HepG2 (cell line): Measurements from ENCODE around the gene TMEM222. TPM values are rescaled to one million over a fixed set of nuclear protein-coding genes. Genes with fewer than 3 reads are reported as not detected.

Experiments used
- ATF7-NPFF ChIP-seq: sonication (generic); formaldehyde crosslinking; IDR thresholded peaks from 2 replicates; pipeline ENCODE4 v1.8.1; 2023; ENCODE audit warnings: mild to moderate bottlenecking, low read depth, missing genetic modification reagents, moderate library complexity
- HNF4A ChIP-seq: sonication (generic); formaldehyde crosslinking; IDR thresholded peaks from 2 replicates; pipeline ENCODE4 v1.4.0; 2020; ENCODE audit warnings: missing genetic modification reagents
- KLF16 ChIP-seq, 2 experiments: sonication (generic) in 1 of 2; formaldehyde crosslinking in 1 of 2; IDR thresholded peaks; 2 replicates each; pipeline versions ENCODE4 v1.6.1 to v1.8.0; 2016 to 2023; ENCODE audit warnings: missing genetic modification reagents in 2 of 2, missing compliant biosample characterization in 1 of 2
- MAFK ChIP-seq, 2 experiments: IDR thresholded peaks in 1 of 2; conservative IDR thresholded peaks in 1 of 2; 2 replicates each; pipeline ENCODE4 v1.6.1; 2011; ENCODE audit warnings: improper control_type of control experiment in 2 of 2, low read length in 2 of 2
- MAZ ChIP-seq, 2 experiments: sonication (generic) in 1 of 2; formaldehyde crosslinking in 1 of 2; IDR thresholded peaks; 2 replicates each; pipeline versions ENCODE4 v1.5.0 to v1.6.1; 2012 to 2020; ENCODE audit warnings: low read depth in 2 of 2, mild to moderate bottlenecking in 2 of 2, borderline replicate concordance in 1 of 2, improper control_type of control experiment in 1 of 2, low read length in 1 of 2, missing genetic modification reagents in 1 of 2, moderate library complexity in 1 of 2
- MYC ChIP-seq: sonication (generic); formaldehyde crosslinking; IDR thresholded peaks from 2 replicates; pipeline ENCODE4 v1.9.0; 2021; ENCODE audit warnings: missing genetic modification reagents, borderline replicate concordance
- POLR2A ChIP-seq, 2 experiments: IDR thresholded peaks; 2 replicates each; pipeline ENCODE4 v1.6.1; 2011; ENCODE audit warnings: low read depth in 2 of 2, low read length in 2 of 2, mild to moderate bottlenecking in 1 of 2, moderate library complexity in 1 of 2; ENCODE audit not compliant: insufficient read depth in 1 of 2
- POLR2G ChIP-seq: fragments of 200-400 bp; formaldehyde crosslinking; IDR thresholded peaks from 2 replicates; pipeline ENCODE4 v1.6.1; 2018; ENCODE audit warnings: mild to moderate bottlenecking, low read depth, low read length, moderate library complexity
- TBX3 ChIP-seq: fragments of 450-650 bp; IDR thresholded peaks from 2 replicates; pipeline ENCODE4 v1.6.1; 2017; ENCODE audit warnings: antibody characterized with exemption, mild to moderate bottlenecking, inconsistent platforms, borderline replicate concordance
- TOE1 ChIP-seq: sonication (generic); formaldehyde crosslinking; IDR thresholded peaks from 2 replicates; pipeline ENCODE4 v1.4.0; 2020; ENCODE audit warnings: mild to moderate bottlenecking, missing genetic modification reagents
- YY1 ChIP-seq: IDR thresholded peaks from 2 replicates; pipeline ENCODE4 v1.6.1; 2011; ENCODE audit warnings: low read length, low read depth, moderate library complexity, mild to moderate bottlenecking; ENCODE audit not compliant: insufficient read depth, insufficient replicate concordance
- ZFX ChIP-seq: sonication (generic); formaldehyde crosslinking; IDR thresholded peaks from 2 replicates; pipeline ENCODE4 v1.4.0; 2020; ENCODE audit warnings: mild to moderate bottlenecking, low read depth, missing genetic modification reagents, moderate library complexity
- ZFY ChIP-seq: sonication (generic); formaldehyde crosslinking; IDR thresholded peaks from 2 replicates; pipeline ENCODE4 v1.4.0; 2020; ENCODE audit warnings: missing genetic modification reagents
- ZNF24 ChIP-seq: fragments of 450-650 bp; IDR thresholded peaks from 2 replicates; pipeline ENCODE4 v1.6.1; 2017; ENCODE audit warnings: antibody characterized with exemption, mild to moderate bottlenecking
- ZNF446 ChIP-seq: sonication (generic); formaldehyde crosslinking; IDR thresholded peaks from 2 replicates; pipeline ENCODE4 v1.5.0; 2020; ENCODE audit warnings: mild to moderate bottlenecking, missing genetic modification reagents
- ZNF510 ChIP-seq: sonication (generic); formaldehyde crosslinking; IDR thresholded peaks from 2 replicates; pipeline ENCODE4 v1.4.0; 2020; ENCODE audit warnings: low read depth, mild to moderate bottlenecking, missing genetic modification reagents
- ZNF563 ChIP-seq: sonication (generic); formaldehyde crosslinking; IDR thresholded peaks from 2 replicates; pipeline ENCODE4 v1.8.0; 2022; ENCODE audit warnings: mild to moderate bottlenecking, moderate library complexity, missing genetic modification reagents
- ZNF574 ChIP-seq: sonication (generic); formaldehyde crosslinking; IDR thresholded peaks from 2 replicates; pipeline ENCODE4 v1.4.0; 2020; ENCODE audit warnings: missing genetic modification reagents
- ZNF749 ChIP-seq: sonication (generic); formaldehyde crosslinking; IDR thresholded peaks from 2 replicates; pipeline ENCODE4 v1.8.0; 2022; ENCODE audit warnings: mild to moderate bottlenecking, missing genetic modification reagents, moderate library complexity, borderline replicate concordance
- ZZZ3 ChIP-seq: sonication (generic); formaldehyde crosslinking; IDR thresholded peaks from 2 replicates; pipeline ENCODE4 v1.4.0; 2020; ENCODE audit warnings: missing genetic modification reagents, mild to moderate bottlenecking, borderline replicate concordance
- polyA plus RNA-seq, 8 experiments: library from polyadenylated mRNA; depleted of rRNA in 3 of 8; stranded (reverse) in 7 of 8; unstranded in 1 of 8; fragments of >200 nt; fragmentation: Illumina TruSeq in 4 of 8; extraction: Trizol in 4 of 8; gene quantifications; 2 replicates each; pipeline versions ENCODE4 v1.2.1 to v1.2.3, GENCODE V29; 2011 to 2016; ENCODE audit warnings: low read depth in 4 of 8, missing spikeins in 1 of 8, mixed read lengths in 1 of 8; ENCODE audit not compliant: insufficient read depth in 1 of 8
- total RNA-seq, 5 experiments: library from RNA; depleted of rRNA; stranded (reverse); fragments of >200 nt; fragmentation: Illumina TruSeq; extraction: Trizol; gene quantifications; 2 replicates each; pipeline ENCODE4 v1.2.3, GENCODE V29; 2016; ENCODE audit warnings: low read depth in 1 of 5
- TF ChIP-seq, protein P1 (sequence below): sonication (generic); formaldehyde crosslinking; IDR thresholded peaks from 2 replicates; pipeline ENCODE4 v1.4.0; 2020; ENCODE audit warnings: missing genetic modification reagents, mild to moderate bottlenecking, borderline replicate concordance

Gene TMEM222
- total and polyA plus RNA-seq, 2 of the 13 experiments (the other 11 are each of a cell fraction or from before 2014, with no cell fraction given), result 22.7 to 29.6 TPM

- peak; percentile 28; the same call in 1 of the 2 replicates for TF ChIP-seq ZNF574 (CRISPR knock-in tag)
- peak; percentile 49 for TF ChIP-seq YY1
- TF ChIP-seq ZFX, result peak; percentile 25
- TF ChIP-seq ZNF749 (CRISPR knock-in tag), result no peak
- no peak for TF ChIP-seq TBX3
- peak; percentile 28; the same call in 1 of the 2 replicates for TF ChIP-seq MAZ (IDR thresholded peaks at IDR 0.05; ENCODE audit: borderline replicate concordance, low read depth, low read length)
- no peak for TF ChIP-seq MAZ (CRISPR knock-in tag; IDR thresholded peaks at IDR 0.05; ENCODE audit: low read depth)
- no peak for TF ChIP-seq KLF16 (CRISPR knock-in tag; IDR thresholded peaks at IDR 0.05)
- TF ChIP-seq ZNF510 (CRISPR knock-in tag), result no peak
- TF ChIP-seq ZZZ3 (CRISPR knock-in tag), result no peak
- TF ChIP-seq HNF4A (CRISPR knock-in tag), result no peak
- 0 out of 2 replicates have a peak, but pooled peaks have one; percentile 4 for TF ChIP-seq ZFY (CRISPR knock-in tag)
- no peak for TF ChIP-seq MAFK (conservative IDR thresholded peaks at IDR 0.05 in 1 of 2, IDR thresholded peaks at IDR 0.05 in 1 of 2; ENCODE audit: low read length in 2 of 2)
- TF ChIP-seq MYC (CRISPR knock-in tag), result 0 out of 2 replicates have a peak, but pooled peaks have one; percentile 31
- no peak for TF ChIP-seq ZNF446
- 0 out of 2 replicates have a peak, but pooled peaks have one; percentile 21 for TF ChIP-seq ATF7-NPFF (CRISPR knock-in tag)
- TF ChIP-seq ZNF24, result no peak
- TF ChIP-seq POLR2G, result 0 out of 2 replicates have a peak, but pooled peaks have one; percentile 17
- no peak for TF ChIP-seq TOE1 (CRISPR knock-in tag)
- TF ChIP-seq ZNF563 (CRISPR knock-in tag), result peak; percentile 60
- TF ChIP-seq, protein P1, sequence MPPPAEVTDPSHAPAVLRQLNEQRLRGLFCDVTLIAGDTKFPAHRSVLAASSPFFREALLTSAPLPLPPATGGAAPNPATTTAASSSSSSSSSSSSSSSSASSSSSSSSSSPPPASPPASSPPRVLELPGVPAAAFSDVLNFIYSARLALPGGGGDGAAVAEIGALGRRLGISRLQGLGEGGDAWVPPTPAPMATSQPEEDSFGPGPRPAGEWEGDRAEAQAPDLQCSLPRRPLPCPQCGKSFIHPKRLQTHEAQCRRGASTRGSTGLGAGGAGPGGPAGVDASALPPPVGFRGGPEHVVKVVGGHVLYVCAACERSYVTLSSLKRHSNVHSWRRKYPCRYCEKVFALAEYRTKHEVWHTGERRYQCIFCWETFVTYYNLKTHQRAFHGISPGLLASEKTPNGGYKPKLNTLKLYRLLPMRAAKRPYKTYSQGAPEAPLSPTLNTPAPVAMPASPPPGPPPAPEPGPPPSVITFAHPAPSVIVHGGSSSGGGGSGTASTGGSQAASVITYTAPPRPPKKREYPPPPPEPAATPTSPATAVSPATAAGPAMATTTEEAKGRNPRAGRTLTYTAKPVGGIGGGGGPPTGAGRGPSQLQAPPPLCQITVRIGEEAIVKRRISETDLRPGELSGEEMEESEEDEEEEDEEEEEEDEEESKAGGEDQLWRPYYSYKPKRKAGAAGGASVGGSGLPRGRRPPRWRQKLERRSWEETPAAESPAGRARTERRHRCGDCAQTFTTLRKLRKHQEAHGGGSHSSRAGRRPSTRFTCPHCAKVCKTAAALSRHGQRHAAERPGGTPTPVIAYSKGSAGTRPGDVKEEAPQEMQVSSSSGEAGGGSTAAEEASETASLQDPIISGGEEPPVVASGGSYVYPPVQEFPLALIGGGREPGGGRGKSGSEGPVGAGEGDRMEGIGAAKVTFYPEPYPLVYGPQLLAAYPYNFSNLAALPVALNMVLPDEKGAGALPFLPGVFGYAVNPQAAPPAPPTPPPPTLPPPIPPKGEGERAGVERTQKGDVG (CRISPR knock-in tag), result no peak
- peak in 1 of 2 experiments; percentile 42; a peak in 1 of 4 replicates for TF ChIP-seq POLR2A (IDR thresholded peaks at IDR 0.05; ENCODE audit: insufficient read depth in 1 of 2, low read depth in 2 of 2, low read length in 2 of 2)
Observed at GRCh38 chr1:27366411-27367159, 44.6 kb downstream of the TMEM222 start, which contains the start of gene MAP3K6 (continued).
